SK-N-MC (cell line): ENCODE measurements around the gene MEX3C.

Experiments
- EZH2 ChIP-seq: fragments of 200-600 bp; sonication (generic); IDR thresholded peaks from one replicate; pipeline ENCODE4 v1.6.1; 2017; ENCODE audit warnings: antibody characterized with exemption
- FOXP2 ChIP-seq: optimal IDR thresholded peaks from 2 replicates; pipeline ENCODE3; 2011; ENCODE audit warnings: mild to moderate bottlenecking, moderate library complexity; ENCODE audit not compliant: insufficient read depth; ENCODE audit errors: extremely low read length, control extremely low read depth
- POLR2AphosphoS5 ChIP-seq: IDR thresholded peaks from 2 replicates; pipeline ENCODE4 v1.6.1; 2012; ENCODE audit warnings: mild to moderate bottlenecking, low read depth, low read length, borderline replicate concordance

GRCh38 chr18:51169731-51170130 lies 27.8 kb downstream of the MEX3C start:
- TF ChIP-seq POLR2AphosphoS5 (no peak), EZH2 (no peak), FOXP2 (no peak)
